COR-L47 (cell line): ENCODE measurements around the gene RAD51D.
"Not testable (repeated sequence)": the region's sequence is repeated elsewhere in the genome, so short reads cannot be mapped to it uniquely, and the experiment has no call there.

Experiments
- DNase-seq: peaks from one replicate; lab custom pipeline; 2025; lab: John Stamatoyannopoulos, UW

Gene RAD51D

DNA sequence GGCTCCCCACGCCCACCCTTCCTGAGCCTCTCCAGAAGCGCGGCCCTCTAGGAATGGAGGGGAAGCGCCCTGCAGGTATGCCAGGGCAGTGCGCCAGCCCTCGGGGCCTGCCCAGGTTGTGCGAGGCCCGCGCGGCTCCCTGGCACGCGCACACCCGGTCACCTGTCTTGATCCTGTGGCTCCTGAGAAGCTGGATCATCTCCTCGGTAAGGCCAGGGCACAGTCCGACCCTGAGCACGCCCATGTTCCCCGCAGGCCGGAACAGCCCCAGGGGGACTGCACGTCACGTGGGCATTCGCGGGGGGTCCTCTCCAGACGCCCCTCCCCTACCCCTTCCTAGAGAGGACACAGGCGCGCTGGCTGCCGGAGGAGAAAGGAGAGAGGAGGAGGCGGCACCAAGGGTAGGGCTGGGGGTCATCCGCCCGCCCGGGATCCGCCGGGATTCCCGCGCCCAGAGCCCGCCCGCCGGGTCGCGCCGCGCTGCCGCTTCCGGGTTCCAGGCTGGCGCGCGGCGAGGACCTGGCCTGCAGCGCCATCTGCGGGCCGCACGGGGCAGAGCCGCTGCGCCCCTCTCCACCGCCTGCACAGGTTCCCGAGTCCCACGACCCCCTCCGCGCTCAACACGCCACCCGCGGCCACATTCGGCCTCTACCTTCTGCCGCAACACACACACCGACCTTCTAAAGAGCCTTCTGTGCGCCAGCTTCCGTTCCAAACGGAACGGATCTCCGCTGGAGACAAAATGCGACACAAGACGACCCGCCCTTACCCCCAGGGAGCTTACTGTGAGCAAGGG, at the start of gene RAD51D:
Gene RAD51D (minus strand): TSS at position 491 of the 796 bp plus-strand sequence. CDS start 247 bp downstream, at position 244.
- peak; percentile 83 for DNase-seq

DNA sequence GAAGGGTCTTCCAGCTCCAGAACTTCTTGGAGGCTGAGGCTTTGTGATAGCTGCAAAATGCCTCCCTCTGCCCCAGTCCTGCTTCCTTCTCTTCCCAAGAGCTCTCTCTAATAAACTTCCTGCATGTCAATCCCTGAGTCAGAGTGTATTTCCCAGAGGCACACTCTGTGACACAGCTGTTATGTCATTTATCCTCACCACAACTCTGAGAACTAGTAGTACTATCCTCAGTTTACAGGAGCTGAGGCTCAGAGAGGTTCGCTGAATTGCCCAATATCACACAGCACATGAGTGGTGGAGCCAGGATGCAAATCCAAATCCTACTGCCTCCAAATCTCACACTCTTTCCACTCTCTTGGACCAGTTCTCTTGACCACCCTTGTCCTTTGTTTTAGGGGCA, 48.0 kb upstream of the RAD51D start:
- no peak for DNase-seq

DNA sequence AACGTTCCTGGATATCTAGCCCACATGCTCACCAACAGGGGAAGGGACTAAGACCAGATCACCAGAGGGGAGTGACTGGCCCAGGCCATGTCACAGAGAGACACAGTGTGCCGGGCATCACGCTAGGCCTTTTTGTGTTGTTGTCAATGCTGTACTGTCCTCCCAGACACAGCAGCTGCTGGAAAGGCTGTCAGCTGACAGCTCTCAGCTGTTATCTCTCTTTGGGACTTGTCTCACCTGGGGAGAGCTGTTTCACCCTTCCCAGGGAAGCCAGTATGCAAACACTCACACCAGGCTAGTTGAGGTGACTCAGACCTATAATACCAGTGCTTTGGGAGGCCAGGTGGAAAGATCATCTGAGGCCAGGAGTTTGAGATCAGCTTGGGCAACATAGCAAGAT, 47.4 kb upstream of the RAD51D start:
- no peak for DNase-seq

GRCh38 chr17:35166526-35166925, 46.9 kb upstream of the RAD51D start:
- no peak for DNase-seq

DNA sequence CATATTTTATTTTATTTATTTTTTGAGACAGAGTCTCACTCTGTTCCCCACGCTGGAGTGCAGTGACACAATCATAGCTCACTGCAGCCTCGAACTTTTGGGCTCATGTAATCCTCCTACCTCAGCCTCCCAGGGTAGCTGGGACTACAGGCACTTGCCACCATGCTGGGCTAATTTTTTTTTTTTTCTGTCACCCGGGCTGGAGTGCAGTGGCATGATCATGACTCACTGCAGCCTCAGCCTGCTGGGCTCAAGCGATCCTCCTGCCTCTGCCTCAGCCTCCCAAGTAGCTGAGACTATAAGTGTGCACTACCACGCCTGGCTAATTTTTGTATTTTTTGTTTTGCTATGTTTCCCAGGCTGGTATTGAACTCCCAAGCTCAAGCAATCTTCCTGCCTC, 45.1 kb upstream of the RAD51D start:
- DNase-seq, result no peak

DNA sequence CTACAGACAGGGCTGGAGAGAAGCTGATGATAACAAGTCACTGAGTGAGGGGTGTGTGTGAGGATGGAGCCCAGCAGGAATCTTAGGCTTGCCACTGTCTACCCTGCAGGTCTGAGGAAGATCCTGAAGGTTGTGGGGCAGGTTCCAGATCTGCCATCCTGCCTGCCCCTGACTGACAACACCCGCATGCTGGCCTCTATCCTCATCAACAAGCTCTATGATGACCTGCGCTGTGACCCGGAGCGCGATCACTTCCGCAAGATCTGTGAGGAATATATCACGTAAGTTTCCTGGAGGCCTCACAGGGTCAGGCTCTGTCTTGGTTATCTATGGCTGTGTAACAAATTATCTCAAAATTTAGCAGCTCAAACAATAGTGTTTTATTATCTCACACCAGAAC, 44.2 kb upstream of the RAD51D start:
- no peak for DNase-seq

GRCh38 chr17:35162755-35163154, 43.1 kb upstream of the RAD51D start:
- no peak for DNase-seq

- no peak for DNase-seq
These were observed 41.7 kb upstream of the RAD51D start for GRCh38 chr17:35161281-35161761.

GRCh38 chr17:35160354-35161201, 40.9 kb upstream of the RAD51D start:
- DNase-seq, result no peak

GRCh38 chr17:35159940-35160339, 40.3 kb upstream of the RAD51D start:
- no peak for DNase-seq

DNA sequence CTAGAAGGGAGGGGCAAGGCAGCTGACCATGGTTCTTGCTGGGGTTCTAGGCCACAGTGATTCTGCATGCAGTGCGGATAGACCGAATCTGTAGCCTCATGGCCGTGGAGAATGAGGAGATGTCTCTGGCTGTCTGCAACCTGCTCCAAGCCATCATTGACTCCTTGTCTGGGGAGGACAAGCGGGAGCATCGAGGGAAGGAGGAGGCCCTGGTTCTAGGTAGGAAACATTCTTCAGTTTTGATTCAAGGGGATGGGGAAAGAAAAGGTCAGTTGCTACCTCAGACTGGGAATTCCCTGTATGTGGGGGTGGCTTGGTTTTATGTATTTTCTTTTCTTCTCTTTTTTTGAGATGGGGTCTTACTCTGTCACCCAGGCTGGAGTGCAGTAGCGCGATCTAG, 35.6 kb upstream of the RAD51D start:
- DNase-seq, result no peak

DNA sequence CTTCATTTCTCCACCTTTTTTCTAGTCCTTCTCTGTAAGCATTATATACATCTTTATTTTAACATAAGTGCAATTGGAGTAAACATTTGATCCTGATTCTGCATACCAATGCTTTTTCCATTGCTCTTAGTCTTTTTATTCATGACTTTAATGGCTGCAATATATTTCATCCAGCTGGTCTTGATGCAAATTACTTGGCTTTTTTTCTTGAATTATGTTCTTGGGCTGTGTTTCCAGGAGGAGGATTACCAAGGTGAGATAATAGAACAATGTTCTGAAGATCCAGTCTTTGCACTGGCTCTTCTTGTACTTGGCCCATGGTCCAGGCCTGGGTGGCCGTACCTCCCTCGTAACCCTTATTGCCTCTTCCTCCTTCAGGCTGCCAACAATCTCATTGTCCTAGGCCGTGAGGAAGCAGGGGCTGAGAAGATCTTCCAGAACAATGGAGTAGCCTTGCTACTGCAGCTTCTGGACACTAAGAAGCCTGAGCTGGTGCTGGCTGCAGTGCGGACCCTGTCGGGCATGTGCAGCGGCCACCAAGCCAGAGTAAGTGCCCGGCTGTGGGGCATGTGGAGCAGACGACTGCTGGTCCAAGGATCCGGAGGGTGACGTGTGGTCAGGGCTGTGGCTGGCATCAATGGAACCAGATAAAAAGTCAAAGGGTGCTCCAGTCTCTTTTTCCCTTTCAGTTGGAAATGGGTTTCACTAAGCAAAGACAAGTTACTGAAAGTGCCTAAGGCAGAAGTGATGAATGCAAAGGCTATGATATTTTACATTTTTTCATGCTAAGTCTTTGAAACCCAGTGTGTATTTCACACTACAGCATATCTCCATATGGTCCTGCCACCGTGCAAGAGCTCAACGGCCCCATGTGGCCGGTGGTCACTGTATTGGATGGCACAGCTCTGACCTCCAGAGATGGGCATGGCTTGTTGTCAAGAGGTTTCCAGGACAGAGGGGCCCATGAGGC, 34.8 kb upstream of the RAD51D start:
- no peak for DNase-seq

GRCh38 chr17:35152421-35153140, 32.9 kb upstream of the RAD51D start:
- no peak for DNase-seq

GRCh38 chr17:35151080-35151479, 31.4 kb upstream of the RAD51D start:
- not testable (repeated sequence) for DNase-seq

DNA sequence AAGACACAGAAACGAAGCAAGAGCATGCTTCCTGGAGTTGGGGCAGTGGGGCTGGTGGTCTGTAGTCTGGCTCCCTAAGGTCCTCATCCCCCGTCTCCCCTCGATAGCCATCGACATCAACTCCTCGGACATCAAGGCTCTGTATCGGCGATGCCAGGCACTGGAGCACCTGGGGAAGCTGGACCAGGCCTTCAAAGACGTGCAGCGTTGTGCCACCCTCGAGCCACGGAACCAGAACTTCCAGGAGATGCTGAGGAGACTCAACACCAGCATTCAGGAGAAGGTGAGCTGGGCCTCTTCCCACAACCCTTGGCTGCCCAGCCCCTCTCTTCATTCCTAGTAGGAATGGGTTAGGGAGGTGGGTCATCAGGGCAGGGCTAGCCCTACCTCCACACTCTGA, 30.3 kb upstream of the RAD51D start:
- DNase-seq, result no peak

DNA sequence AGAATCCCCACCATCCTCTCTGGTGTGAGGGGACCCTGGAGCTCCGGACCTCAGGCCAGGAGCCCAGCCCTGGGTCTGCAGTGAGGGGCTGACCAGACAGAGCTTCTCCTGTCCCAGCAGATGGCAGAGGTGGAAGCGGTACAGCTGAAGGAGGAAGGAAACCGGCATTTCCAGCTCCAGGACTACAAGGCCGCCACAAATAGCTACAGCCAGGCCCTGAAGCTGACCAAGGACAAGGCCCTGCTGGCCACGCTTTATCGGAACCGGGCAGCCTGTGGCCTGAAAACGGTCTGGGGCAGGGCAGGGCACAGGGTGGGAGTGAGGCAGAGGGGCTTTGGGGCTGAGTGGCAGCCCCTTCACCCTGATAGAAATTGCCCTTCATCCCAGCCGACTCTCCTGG, 28.5 kb upstream of the RAD51D start:
- no peak for DNase-seq

GRCh38 chr17:35147375-35147905, 27.8 kb upstream of the RAD51D start, which contains the start of gene UNC45B:
Gene UNC45B, plus strand, starts transcription at chr17:35147817. Its CDS starts 447 bp downstream, at chr17:35148264.
- no peak for DNase-seq

DNA sequence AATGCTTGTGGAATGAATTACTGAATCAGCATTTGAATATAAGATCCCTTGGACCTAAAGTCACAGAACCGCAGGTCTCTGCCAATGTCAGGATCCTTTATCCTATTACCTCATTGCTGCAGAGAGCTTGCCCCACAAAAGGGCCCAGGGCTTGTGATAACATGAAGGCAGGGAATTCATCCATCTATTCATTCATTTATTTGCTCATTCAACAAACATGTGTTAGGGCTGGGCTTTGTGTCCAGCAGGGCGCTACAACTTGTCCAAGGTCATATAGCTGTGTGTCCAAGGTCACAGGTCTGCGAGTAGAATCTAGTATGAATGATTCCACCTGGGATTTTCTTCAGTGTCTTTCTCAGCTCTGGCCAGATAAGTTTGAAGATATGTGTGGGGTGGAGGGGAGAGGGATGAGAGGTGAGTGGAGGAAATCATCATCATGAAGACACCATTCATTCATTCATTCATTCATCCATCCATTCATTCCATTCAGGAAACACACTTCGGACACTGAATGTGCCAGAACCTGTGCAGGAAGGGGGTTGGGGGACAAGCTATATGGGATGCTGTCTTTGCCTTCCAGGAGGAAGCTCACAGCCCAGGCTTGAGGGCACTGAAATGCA, 26.7 kb upstream of the RAD51D start:
- no peak for DNase-seq

DNA sequence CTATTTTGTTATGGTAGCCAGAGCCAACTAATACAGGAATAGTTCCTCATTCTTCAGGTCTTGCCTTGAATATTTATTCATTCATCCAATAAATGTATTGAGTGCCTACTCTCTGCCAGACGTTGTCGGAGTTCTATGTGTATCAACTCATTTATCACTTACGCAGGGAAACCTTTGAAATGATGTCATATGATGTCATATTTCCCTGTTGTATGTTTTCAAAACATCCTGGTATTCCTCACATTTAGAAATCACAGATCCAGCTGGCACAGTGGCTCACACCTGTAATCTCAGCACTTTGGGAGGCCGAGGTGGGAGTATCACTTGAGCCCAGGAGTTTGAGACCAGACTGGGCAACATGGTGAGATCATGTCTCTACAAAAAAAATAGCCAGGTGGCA, 25.2 kb upstream of the RAD51D start:
- DNase-seq, result no peak

- no peak for DNase-seq
These were observed 22.8 kb upstream of the RAD51D start for GRCh38 chr17:35142467-35142796.
